ENCODE data around the gene COX7B.
"Not testable (repeated sequence)": the region's sequence is repeated elsewhere in the genome, so short reads cannot be mapped to it uniquely, and the experiment has no call there.

Gene COX7B

GRCh38 chrX:77938083-77938680 is 38.9 kb downstream of the COX7B start:
- peak; percentile 66 for FAIRE-seq

GRCh38 chrX:77945031-77945430 is 45.8 kb downstream of the COX7B start:
- DNase-seq (ENCODE audit: insufficient read length, low spot score) = not testable (repeated sequence)
- FAIRE-seq = peak; percentile 11

More at GRCh38 chrX:77938083-77938680, 38.9 kb downstream of the COX7B start:
- DNase-seq (ENCODE audit: insufficient read length, low spot score) = no peak

- FAIRE-seq (no peak), DNase-seq (ENCODE audit: insufficient read length, low spot score) (no peak)
These were observed 46.8 kb downstream of the COX7B start for GRCh38 chrX:77945910-77946545.

- DNase-seq (ENCODE audit: insufficient read length, low spot score) (no peak), FAIRE-seq (no peak)
These were observed 47.3 kb downstream of the COX7B start for GRCh38 chrX:77946571-77946970.

GRCh38 chrX:77949840-77950239 is 50.6 kb downstream of the COX7B start:
- FAIRE-seq (peak; percentile 77), DNase-seq (ENCODE audit: insufficient read length, low spot score) (no peak)

GRCh38 chrX:77952173-77952572 is 52.9 kb downstream of the COX7B start:
- FAIRE-seq = peak; percentile 86

GRCh38 chrX:77953302-77953701 is 54.0 kb downstream of the COX7B start:
- FAIRE-seq (peak; percentile 82), DNase-seq (ENCODE audit: insufficient read length, low spot score) (no peak)

More at GRCh38 chrX:77952173-77952572, 52.9 kb downstream of the COX7B start:
- no peak for DNase-seq (ENCODE audit: insufficient read length, low spot score)

GRCh38 chrX:77953708-77954107 is 54.4 kb downstream of the COX7B start:
- FAIRE-seq (no peak), DNase-seq (ENCODE audit: insufficient read length, low spot score) (no peak)
